GM12874 (cell line): ENCODE data around the gene ZC3H8.

Source experiments
- TF ChIP-seq, protein P1 (sequence below): IDR thresholded peaks from 2 replicates; pipeline ENCODE4 v1.5.1; 2011; ENCODE audit warnings: low read depth, mild to moderate bottlenecking, control low read depth, low read length, moderate library complexity; ENCODE audit not compliant: insufficient read depth

The ZC3H8 gene

DNA sequence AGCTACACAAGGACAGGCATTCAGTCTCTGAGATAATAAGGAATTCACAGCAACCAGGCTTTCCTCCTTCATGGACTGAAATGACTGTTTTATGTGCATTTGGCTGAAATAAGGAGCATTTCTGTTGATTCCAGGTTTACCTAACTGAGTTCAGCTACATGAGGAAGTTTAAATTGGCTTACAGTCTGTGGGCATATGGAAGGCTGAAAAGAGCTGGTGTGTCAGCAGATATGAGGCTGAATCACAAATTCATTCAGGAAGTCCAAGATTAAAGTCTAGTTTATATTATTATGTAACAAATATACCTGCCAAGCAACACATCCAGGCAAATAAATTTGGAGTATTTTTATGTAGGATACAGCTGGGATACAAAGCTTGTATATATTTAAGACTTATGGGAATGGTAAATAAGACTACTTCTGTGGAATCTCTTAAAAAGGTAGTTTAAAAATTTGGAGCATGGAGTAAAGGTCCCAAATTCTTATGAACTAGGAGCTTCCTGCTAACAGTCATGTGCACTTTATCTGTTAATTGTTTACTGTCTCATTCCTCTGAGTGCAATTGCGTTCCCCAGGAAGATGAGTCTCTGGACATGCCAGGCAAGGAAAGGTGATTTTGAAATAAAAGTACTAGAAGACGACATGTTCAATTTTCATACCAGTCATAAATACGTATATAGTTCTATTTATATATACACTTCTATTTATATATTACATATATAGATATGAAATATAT is 53.0 kb downstream of the ZC3H8 start:
- TF ChIP-seq, protein P1, sequence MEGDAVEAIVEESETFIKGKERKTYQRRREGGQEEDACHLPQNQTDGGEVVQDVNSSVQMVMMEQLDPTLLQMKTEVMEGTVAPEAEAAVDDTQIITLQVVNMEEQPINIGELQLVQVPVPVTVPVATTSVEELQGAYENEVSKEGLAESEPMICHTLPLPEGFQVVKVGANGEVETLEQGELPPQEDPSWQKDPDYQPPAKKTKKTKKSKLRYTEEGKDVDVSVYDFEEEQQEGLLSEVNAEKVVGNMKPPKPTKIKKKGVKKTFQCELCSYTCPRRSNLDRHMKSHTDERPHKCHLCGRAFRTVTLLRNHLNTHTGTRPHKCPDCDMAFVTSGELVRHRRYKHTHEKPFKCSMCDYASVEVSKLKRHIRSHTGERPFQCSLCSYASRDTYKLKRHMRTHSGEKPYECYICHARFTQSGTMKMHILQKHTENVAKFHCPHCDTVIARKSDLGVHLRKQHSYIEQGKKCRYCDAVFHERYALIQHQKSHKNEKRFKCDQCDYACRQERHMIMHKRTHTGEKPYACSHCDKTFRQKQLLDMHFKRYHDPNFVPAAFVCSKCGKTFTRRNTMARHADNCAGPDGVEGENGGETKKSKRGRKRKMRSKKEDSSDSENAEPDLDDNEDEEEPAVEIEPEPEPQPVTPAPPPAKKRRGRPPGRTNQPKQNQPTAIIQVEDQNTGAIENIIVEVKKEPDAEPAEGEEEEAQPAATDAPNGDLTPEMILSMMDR = no peak

DNA sequence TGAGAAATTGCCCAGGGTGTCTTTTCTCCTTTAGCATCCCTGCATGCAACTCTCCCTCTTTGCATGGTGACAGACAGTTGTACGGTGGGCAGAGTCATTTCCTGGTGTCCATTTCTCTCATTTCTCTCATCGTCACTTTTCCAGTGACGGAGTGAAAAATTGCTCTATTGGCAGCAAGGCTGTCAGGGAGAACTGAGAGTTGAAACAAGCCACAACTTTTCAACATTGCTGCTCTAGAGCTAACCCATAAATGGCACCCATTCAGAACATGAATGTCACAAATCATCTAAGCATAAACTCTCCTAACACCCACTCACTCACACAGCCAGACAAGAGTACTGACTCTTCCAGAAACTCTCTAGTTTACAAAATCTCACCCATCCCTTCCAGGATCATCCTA is 55.7 kb downstream of the ZC3H8 start:
- TF ChIP-seq, protein P1 = no peak

DNA sequence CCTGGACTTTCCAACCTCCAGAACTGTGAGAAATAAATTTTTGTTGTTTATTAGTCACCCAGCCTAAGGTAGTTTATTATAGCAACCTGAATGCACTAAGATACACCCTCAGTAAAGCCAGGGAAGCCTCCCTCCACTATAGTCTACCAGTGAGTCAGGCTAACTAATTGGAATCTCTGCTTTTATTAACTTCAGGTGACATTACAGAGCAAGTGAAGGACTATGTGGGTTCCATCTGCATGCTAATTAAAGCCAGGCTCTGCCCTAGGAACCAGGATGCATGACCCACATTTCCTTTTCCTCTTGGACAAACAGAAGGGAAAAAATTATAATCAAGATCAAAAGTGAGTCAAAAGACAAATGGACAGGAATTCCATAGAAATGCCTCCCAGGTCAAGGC is 56.1 kb downstream of the ZC3H8 start:
- TF ChIP-seq, protein P1 = no peak

DNA sequence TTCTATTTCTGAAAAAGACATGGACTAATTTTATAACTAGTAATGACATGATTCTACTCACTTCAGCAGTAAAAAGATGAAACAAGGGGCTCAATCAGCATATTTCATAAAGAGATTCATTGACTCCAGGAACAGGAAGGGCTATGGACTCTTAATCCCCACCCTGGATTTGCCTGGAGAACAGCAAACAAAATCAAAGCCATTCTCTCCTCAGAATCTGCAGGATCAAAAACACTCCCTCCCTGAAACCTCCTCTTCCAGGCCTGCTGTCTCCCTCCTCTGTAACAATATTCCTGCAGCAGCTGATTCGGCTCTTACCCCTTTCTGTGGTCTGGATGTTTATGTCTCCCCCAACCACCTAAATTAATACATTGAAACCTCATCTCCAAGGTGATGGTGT is 57.0 kb downstream of the ZC3H8 start:
- TF ChIP-seq, protein P1 = no peak

DNA sequence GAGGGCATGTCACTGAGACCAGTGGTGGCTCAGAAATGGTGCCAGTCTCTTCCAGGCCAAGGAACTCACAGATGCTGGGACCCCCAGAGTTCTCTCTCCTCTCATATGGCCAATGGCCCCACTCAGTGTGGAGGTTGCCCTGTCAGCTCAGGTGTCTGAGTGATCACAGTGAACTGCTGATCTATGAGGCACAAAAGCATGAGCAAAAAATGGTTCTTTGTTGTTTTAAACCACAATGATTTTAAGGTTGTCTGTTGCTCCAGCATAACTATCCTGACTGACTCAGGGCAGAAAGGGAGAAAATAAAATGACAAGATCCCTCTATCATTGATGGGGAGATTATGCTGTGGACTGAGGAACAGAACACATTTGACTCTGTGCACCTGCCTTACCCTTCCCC is 58.9 kb downstream of the ZC3H8 start:
- TF ChIP-seq, protein P1 = no peak

DNA sequence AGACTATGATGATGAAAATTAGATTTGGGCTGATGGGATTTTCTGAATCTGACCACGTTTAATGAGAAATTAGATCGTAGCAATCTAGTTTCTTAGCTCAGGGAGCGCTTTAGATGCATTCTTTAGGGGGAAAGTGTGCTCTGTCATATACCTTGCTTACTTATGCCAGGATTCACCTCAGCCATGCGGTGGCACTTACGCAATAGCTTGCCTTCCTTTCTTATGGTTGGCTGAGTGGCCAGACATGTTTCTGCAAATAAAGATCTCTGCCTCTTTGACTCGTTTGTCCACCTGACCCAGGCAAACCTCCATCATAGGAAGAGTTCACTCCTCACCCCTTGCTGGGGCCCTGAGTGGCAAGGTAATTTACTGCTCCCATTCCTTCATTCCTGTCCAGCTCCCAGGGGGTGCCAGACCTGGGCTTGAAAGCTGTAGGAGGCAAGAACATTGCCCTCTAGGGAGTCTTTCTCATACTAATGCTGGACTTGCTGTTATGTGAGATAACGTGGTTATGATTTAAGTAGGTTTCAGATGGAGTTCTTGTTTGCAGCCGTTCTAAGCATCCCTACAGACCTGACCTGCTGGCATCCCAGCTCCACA is 59.6 kb downstream of the ZC3H8 start:
- TF ChIP-seq, protein P1 = no peak

DNA sequence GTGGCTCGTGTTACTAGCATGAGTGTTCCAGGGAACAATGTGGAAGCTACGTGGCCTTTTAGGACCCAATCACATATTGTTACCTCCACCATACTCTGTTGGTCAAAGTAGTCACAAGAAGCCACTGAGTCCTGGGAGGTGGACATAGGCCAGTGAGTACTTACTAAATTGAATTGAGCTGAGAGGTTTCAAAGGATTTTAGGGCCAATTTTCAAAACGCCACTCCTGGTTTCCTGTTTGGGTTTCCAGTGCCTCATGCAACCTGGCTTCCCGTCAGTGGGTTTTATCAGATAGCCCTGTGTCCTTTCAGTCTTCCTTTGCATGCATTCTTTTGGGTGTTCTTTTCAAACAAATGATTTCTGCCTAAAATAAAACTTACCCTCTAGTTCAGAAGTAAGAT is 60.4 kb downstream of the ZC3H8 start:
- TF ChIP-seq, protein P1 = no peak
